ENCODE results near the gene GABBR1.

The GABBR1 gene

GRCh38 chr6:29524044-29524443 is 108.9 kb downstream of the GABBR1 start:
- no peak for DNase-seq

GRCh38 chr6:29522227-29522626 is 110.8 kb downstream of the GABBR1 start:
- DNase-seq, result no peak

- DNase-seq, result no peak
Observed at GRCh38 chr6:29521006-29521680, 111.8 kb downstream of the GABBR1 start.

- no peak for DNase-seq
Observed at GRCh38 chr6:29520232-29520631, 112.8 kb downstream of the GABBR1 start.

- no peak for DNase-seq
Observed at GRCh38 chr6:29519291-29520010, 113.5 kb downstream of the GABBR1 start.

GRCh38 chr6:29517728-29518440 is 115.1 kb downstream of the GABBR1 start:
- DNase-seq, result no peak

GRCh38 chr6:29517245-29517644 is 115.7 kb downstream of the GABBR1 start:
- DNase-seq, result no peak

- DNase-seq, result peak; percentile 36
Observed at GRCh38 chr6:29516108-29516507, 116.9 kb downstream of the GABBR1 start.

- DNase-seq, result no peak
Observed at GRCh38 chr6:29510746-29511300, 122.2 kb downstream of the GABBR1 start.

GRCh38 chr6:29510202-29510601 is 122.8 kb downstream of the GABBR1 start:
- no peak for DNase-seq
